Esophagus squamous epithelium (tissue), 5 donors: ENCODE results near the gene FAM151B. TPM values are rescaled to one million over a fixed set of nuclear protein-coding genes. Genes with fewer than 3 reads are reported as not detected.

ENCODE experiments used
- DNase-seq: peaks from one replicate; lab custom pipeline; 2025; lab: John Stamatoyannopoulos, UW
- H3K27ac ChIP-seq, 4 donors: fragments of 200-600 bp; sonication (generic); one replicate each; pipeline ENCODE4 v1.5.1; 2016 to 2019; ENCODE audit warnings: mild to moderate bottlenecking in 1 of 4
- H3K27me3 ChIP-seq, 4 donors: fragments of 200-600 bp; sonication (generic); 1 replicate in 3 of 4; 2 replicates in 1 of 4; pipeline versions ENCODE4 v1.5.1 to v1.6.0; 2017 to 2021; ENCODE audit warnings: antibody characterized with exemption in 1 of 4
- H3K36me3 ChIP-seq, 3 donors: fragments of 200-600 bp; sonication (generic); one replicate each; pipeline ENCODE4 v1.5.1; 2016 to 2019
- H3K4me1 ChIP-seq, 3 donors: fragments of 200-600 bp; sonication (generic); one replicate each; pipeline ENCODE4 v1.5.1; 2017 to 2019
- H3K4me3 ChIP-seq, 4 donors: fragments of 200-600 bp; sonication (generic); 1 replicate in 3 of 4; 2 replicates in 1 of 4; pipeline ENCODE4 v1.5.1; 2016 to 2019; ENCODE audit warnings: mild to moderate bottlenecking in 2 of 4, moderate library complexity in 1 of 4
- H3K9me3 ChIP-seq, 3 donors: fragments of 200-600 bp; sonication (generic); one replicate each; pipeline ENCODE4 v1.5.1; 2016 to 2019
- CTCF ChIP-seq, 6 experiments: fragments of 450-650 bp in 4 of 6; fragments of 200-600 bp in 2 of 6; sonication (generic) in 2 of 6; IDR thresholded peaks; one replicate each; pipeline ENCODE4 v1.5.1; 2016 to 2019; ENCODE audit warnings: antibody characterized with exemption in 6 of 6, mild to moderate bottlenecking in 4 of 6, moderate library complexity in 4 of 6
- POLR2A ChIP-seq, 4 donors: fragments of 450-650 bp; IDR thresholded peaks; one replicate each; pipeline ENCODE4 v1.6.1; 2017; ENCODE audit warnings: antibody characterized with exemption in 4 of 4, mild to moderate bottlenecking in 4 of 4, moderate library complexity in 3 of 4
- WGBS, 2 donors: methylation state at CpG; one replicate each; pipeline ENCODE4 v1.1.5; 2018; 5-methylcytosine and 5-hydroxymethylcytosine counted together
- intact Hi-C: fragments of 100-400 bp; cut with DNase I; formaldehyde crosslinking; loops from one replicate; pipeline ENCODE4 v1.15.0; 2022
- total RNA-seq, 4 donors: library from RNA; depleted of rRNA; stranded (reverse); fragments of >200 nt; gene quantifications; one replicate each; pipeline ENCODE4 v1.1.0, GENCODE V29; 2016
- donor health status: DM: yes; HTN: yes; CAD: no.

Gene FAM151B
- total RNA-seq, 4 donors from 2014 or later = 0.38 to 3.6 (median 0.84) TPM

GRCh38 chr5:80554646-80555045, 66.7 kb downstream of the FAM151B start:
- intact Hi-C loops = no loop called here
- no peak for TF ChIP-seq POLR2A (IDR thresholded peaks at IDR 0.05)
- TF ChIP-seq CTCF (IDR thresholded peaks at IDR 0.05) = no peak

GRCh38 chr5:80555099-80555498, 67.2 kb downstream of the FAM151B start:
- intact Hi-C loops = no loop called here
- Histone ChIP-seq H3K36me3 (no peaks in the 10 kb centered on the region), H3K4me1 (no peaks in the 10 kb centered on the region), H3K4me3 (no peak overlapping the region), H3K27me3 (peaks cover 0 to 40% (median 0%) of the 10 kb centered on the region in 4 donors), H3K9me3 (no peaks in the 10 kb centered on the region), H3K27ac (no peak overlapping the region)
- 81 to 82% methylated on average over 4 of the region's 4 CpGs for WGBS, 2 donors
- no peak for DNase-seq
- TF ChIP-seq CTCF (IDR thresholded peaks at IDR 0.05) = no peak
- TF ChIP-seq POLR2A (IDR thresholded peaks at IDR 0.05) = no peak

More at GRCh38 chr5:80554646-80555045, 66.7 kb downstream of the FAM151B start:
- no peak overlapping the region for H3K4me3 ChIP-seq
- H3K9me3 ChIP-seq = no peaks in the 10 kb centered on the region
- H3K27me3 ChIP-seq = peaks cover 0 to 36% (median 0%) of the 10 kb centered on the region in 4 donors
- H3K4me1 ChIP-seq = no peaks in the 10 kb centered on the region
- 40 to 52% methylated on average over 4 of the region's 4 CpGs for WGBS, 2 donors
- H3K27ac ChIP-seq = no peak overlapping the region
- no peak for DNase-seq
- H3K36me3 ChIP-seq = no peaks in the 10 kb centered on the region

- no peaks in the 10 kb centered on the region for H3K9me3 ChIP-seq
- H3K4me3 ChIP-seq = no peak overlapping the region
- no peak for DNase-seq
- no peaks in the 10 kb centered on the region for H3K4me1 ChIP-seq
- intact Hi-C loops = no loop called here
- H3K36me3 ChIP-seq = no peaks in the 10 kb centered on the region
- 93 to 100% methylated on average over 1 to 2 of the region's 4 CpGs for WGBS, 2 donors
- H3K27me3 ChIP-seq = peaks cover 0 to 44% (median 0%) of the 10 kb centered on the region in 4 donors
- no peak overlapping the region for H3K27ac ChIP-seq
- TF ChIP-seq CTCF (IDR thresholded peaks at IDR 0.05) (no peak), POLR2A (IDR thresholded peaks at IDR 0.05) (no peak)
Measured at GRCh38 chr5:80559244-80559643, 71.3 kb downstream of the FAM151B start.

- TF ChIP-seq CTCF (IDR thresholded peaks at IDR 0.05) = no peak
- no peak for DNase-seq
- Histone ChIP-seq H3K27ac (no peak overlapping the region), H3K9me3 (no peaks in the 10 kb centered on the region), H3K27me3 (peaks cover 0 to 61% (median 12%) of the 10 kb centered on the region in 4 donors), H3K36me3 (no peaks in the 10 kb centered on the region), H3K4me3 (no peak overlapping the region), H3K4me1 (peaks cover 10 to 15% (median 11%) of the 10 kb centered on the region in 3 donors)
- intact Hi-C loops = no loop called here
- 77 to 79% methylated on average over 5 of the region's 5 CpGs for WGBS, 2 donors
Measured at GRCh38 chr5:80565330-80565729, 77.4 kb downstream of the FAM151B start.

GRCh38 chr5:80566711-80567259, 78.9 kb downstream of the FAM151B start:
- DNase-seq = no peak
- intact Hi-C loops = no loop called here
- Histone ChIP-seq H3K4me3 (no peak overlapping the region), H3K4me1 (peaks cover 10 to 18% (median 11%) of the 10 kb centered on the region in 3 donors), H3K36me3 (no peaks in the 10 kb centered on the region), H3K27me3 (peaks cover 0 to 74% (median 17%) of the 10 kb centered on the region in 4 donors), H3K9me3 (no peaks in the 10 kb centered on the region), H3K27ac (no peak overlapping the region)
- WGBS, 2 donors = 67 to 68% methylated on average over 4 to 5 of the region's 5 CpGs
- TF ChIP-seq POLR2A (IDR thresholded peaks at IDR 0.05) (no peak), CTCF (IDR thresholded peaks at IDR 0.05) (no peak)
